DND-41 (cell line): ENCODE results near the gene CACNA2D1.

Experiments
- ATAC-seq: fragments of 200-7000 bp; cut with Tn5 transposase; 3 replicates; pipeline ENCODE4 v1.9.1; 2021; ENCODE audit warnings: low read depth; ENCODE audit not compliant: insufficient read depth
- DNase-seq: peaks from one replicate; pipeline ENCODE4 v3.0.0-alpha.2; 2020
- H2AFZ ChIP-seq: 2 replicates; pipeline ENCODE4 v1.6.0; 2012; ENCODE audit warnings: low read depth, low read length
- H3K27ac ChIP-seq: 2 replicates; pipeline ENCODE4 v1.5.1; 2012; ENCODE audit warnings: low read length, inconsistent platforms
- H3K27me3 ChIP-seq: fragments of 200-600 bp; sonication (generic); 2 replicates; pipeline ENCODE4 v1.6.0; 2012; ENCODE audit warnings: low read length, mild to moderate bottlenecking, inconsistent platforms; ENCODE audit not compliant: insufficient read depth, poor library complexity
- H3K36me3 ChIP-seq: 2 replicates; pipeline ENCODE4 v1.5.1; 2012; ENCODE audit warnings: low read length, inconsistent platforms; ENCODE audit not compliant: insufficient read depth
- H3K4me1 ChIP-seq: 2 replicates; pipeline ENCODE4 v1.5.1; 2012; ENCODE audit warnings: mild to moderate bottlenecking, low read length; ENCODE audit not compliant: insufficient read depth
- H3K4me2 ChIP-seq: 2 replicates; pipeline ENCODE4 v1.6.0; 2012; ENCODE audit warnings: mild to moderate bottlenecking, moderate library complexity, low read length, inconsistent platforms; ENCODE audit not compliant: insufficient read depth
- H3K4me3 ChIP-seq, 2 experiments: fragments of 200-600 bp in 1 of 2; shearing (Covaris generic) in 1 of 2; 2 replicates each; pipeline ENCODE4 v1.5.1; 2012 to 2016; ENCODE audit warnings: inconsistent platforms in 2 of 2, low read length in 2 of 2, mild to moderate bottlenecking in 2 of 2, low read depth in 1 of 2, moderate library complexity in 1 of 2
- H3K79me2 ChIP-seq: 2 replicates; pipeline ENCODE4 v1.6.0; 2012; ENCODE audit warnings: low read length, inconsistent platforms; ENCODE audit not compliant: insufficient read depth
- H3K9ac ChIP-seq: 2 replicates; pipeline ENCODE4 v1.6.0; 2012; ENCODE audit warnings: low read depth, mild to moderate bottlenecking, inconsistent platforms, low read length, moderate library complexity
- H3K9me3 ChIP-seq: 2 replicates; pipeline ENCODE4 v1.5.1; 2012; ENCODE audit warnings: low read length, moderate library complexity, mild to moderate bottlenecking, inconsistent platforms; ENCODE audit not compliant: insufficient read depth, severe bottlenecking
- H4K20me1 ChIP-seq: 2 replicates; pipeline ENCODE4 v1.6.0; 2012; ENCODE audit warnings: low read length; ENCODE audit not compliant: insufficient read depth
- CTCF ChIP-seq: IDR thresholded peaks from 2 replicates; pipeline ENCODE4 v1.5.1; 2012; ENCODE audit warnings: borderline replicate concordance, low read length, moderate library complexity, mild to moderate bottlenecking; ENCODE audit not compliant: poor library complexity, severe bottlenecking; ENCODE audit errors: extremely low read depth
- EZH2 ChIP-seq: IDR thresholded peaks from 3 replicates; pipeline ENCODE4 v1.6.1; 2012; ENCODE audit warnings: borderline replicate concordance, low read depth, mild to moderate bottlenecking, moderate library complexity, low read length, inconsistent platforms; ENCODE audit not compliant: severe bottlenecking

The CACNA2D1 gene

GRCh38 chr7:82443036-82443546 is 486 bp downstream of the CACNA2D1 start:
- no peak overlapping the region for H3K27ac ChIP-seq
- TF ChIP-seq CTCF (no peak), EZH2 (no peak)
- H3K36me3 ChIP-seq: no peaks in the 10 kb centered on the region
- H2AFZ ChIP-seq: no peak overlapping the region
- no peak overlapping the region for H3K4me3 ChIP-seq
- no peaks in the 10 kb centered on the region for H4K20me1 ChIP-seq
- H3K9me3 ChIP-seq: no peaks in the 10 kb centered on the region
- no peak overlapping the region for H3K4me2 ChIP-seq
- H3K79me2 ChIP-seq: no peaks in the 10 kb centered on the region
- no peak for ATAC-seq
- no peak for DNase-seq
- no peaks in the 10 kb centered on the region for H3K27me3 ChIP-seq
- H3K4me1 ChIP-seq: no peaks in the 10 kb centered on the region
- H3K9ac ChIP-seq: no peak overlapping the region

- Histone ChIP-seq H3K27me3 (no peaks in the 10 kb centered on the region), H3K79me2 (no peaks in the 10 kb centered on the region), H3K4me2 (no peak overlapping the region), H3K4me1 (no peaks in the 10 kb centered on the region), H4K20me1 (no peaks in the 10 kb centered on the region), H3K9ac (no peak overlapping the region), H3K9me3 (no peaks in the 10 kb centered on the region), H3K4me3 (no peak overlapping the region), H3K36me3 (no peaks in the 10 kb centered on the region), H3K27ac (no peak overlapping the region), H2AFZ (no peak overlapping the region)
- no peak for ATAC-seq
- no peak for DNase-seq
- TF ChIP-seq CTCF (no peak), EZH2 (no peak)
Measured at GRCh38 chr7:82442492-82443035, 1.0 kb downstream of the CACNA2D1 start.

GRCh38 chr7:82441669-82442478 is 1.7 kb downstream of the CACNA2D1 start:
- no peak overlapping the region for H3K9ac ChIP-seq
- TF ChIP-seq CTCF (no peak), EZH2 (no peak)
- H4K20me1 ChIP-seq: no peaks in the 10 kb centered on the region
- H3K9me3 ChIP-seq: no peaks in the 10 kb centered on the region
- no peaks in the 10 kb centered on the region for H3K79me2 ChIP-seq
- H3K36me3 ChIP-seq: no peaks in the 10 kb centered on the region
- DNase-seq: no peak
- ATAC-seq: no peak
- no peaks in the 10 kb centered on the region for H3K27me3 ChIP-seq
- H3K27ac ChIP-seq: no peak overlapping the region
- no peak overlapping the region for H2AFZ ChIP-seq
- H3K4me1 ChIP-seq: no peaks in the 10 kb centered on the region
- no peak overlapping the region for H3K4me3 ChIP-seq
- H3K4me2 ChIP-seq: no peak overlapping the region
